ENCODE data around the gene PGD.
A peak's percentile ranks its signal among the peaks of the same experiment; 100 is the strongest.

- TF ChIP-seq CTCF (IDR thresholded peaks at IDR 0.05) (no peak), EP300 (IDR thresholded peaks at IDR 0.05) (no peak), POLR2A (IDR thresholded peaks at IDR 0.05) (peak; percentile 25 to 54)
Measured at GRCh38 chr1:10398734-10399443, at the start of gene PGD.

All from sigmoid colon (tissue), 4 donors.